IMR-90 (cell line): ENCODE data around the gene CDKN1A. TPM values are rescaled to one million over a fixed set of nuclear protein-coding genes. Genes with fewer than 3 reads are reported as not detected.

Source experiments
- ATAC-seq: fragments of 200-7000 bp; cut with Tn5 transposase; 2 replicates; pipeline ENCODE4 v1.9.1; 2020; ENCODE audit warnings: low read depth, mild to moderate bottlenecking, moderate library complexity
- BruUV-seq: library from RNA; stranded (reverse); fragments of 400-500 nt; replicated peaks from 2 replicates; lab custom pipeline; 2021; lab: Mats Ljungman, UMichigan
- CTCF ChIA-PET: fragments of 300-600 bp; formaldehyde crosslinking; extraction: SDS; loops from one replicate; lab custom pipeline; 2021; ENCODE audit warnings: antibody characterized with exemption; lab: Yijun Ruan, JAX
- POLR2A ChIA-PET: fragments of 300-600 bp; sonication (Branson Sonifier 250); formaldehyde crosslinking; loops from one replicate; lab custom pipeline; 2022; ENCODE audit warnings: antibody characterized with exemption; ENCODE audit not compliant: unreplicated experiment; lab: Charles Lee
- DNase-seq: peaks from one replicate; pipeline ENCODE4 v3.0.0; 2013
- H2AFZ ChIP-seq: replicated peaks from 2 replicates; pipeline ENCODE3; 2013; ENCODE audit warnings: low read length, mild to moderate bottlenecking; ENCODE audit not compliant: poor library complexity
- H2AK5ac ChIP-seq: 2 replicates; pipeline ENCODE4 v1.6.1; 2013; ENCODE audit warnings: low read depth, low read length, inconsistent platforms
- H2AK9ac ChIP-seq: replicated peaks from 2 replicates; pipeline ENCODE3; 2013; ENCODE audit warnings: mild to moderate bottlenecking, low read depth, low read length, moderate library complexity; ENCODE audit not compliant: poor library complexity
- H2BK120ac ChIP-seq: 2 replicates; pipeline ENCODE4 v1.6.1; 2013; ENCODE audit warnings: low read depth, low read length, inconsistent platforms
- H2BK15ac ChIP-seq: 3 replicates; pipeline ENCODE4 v1.6.1; 2013; ENCODE audit warnings: low read depth, low read length, inconsistent platforms
- H2BK20ac ChIP-seq: 2 replicates; pipeline ENCODE4 v1.6.1; 2013; ENCODE audit warnings: low read depth, mild to moderate bottlenecking, inconsistent platforms, low read length, moderate library complexity
- H2BK5ac ChIP-seq: 2 replicates; pipeline ENCODE4 v1.6.1; 2013; ENCODE audit warnings: mild to moderate bottlenecking, low read depth, low read length, inconsistent platforms; ENCODE audit not compliant: poor library complexity, severe bottlenecking
- H3K14ac ChIP-seq: replicated peaks from 2 replicates; pipeline ENCODE4 v1.6.1; 2013; ENCODE audit warnings: low read depth, low read length, inconsistent platforms
- H3K18ac ChIP-seq: 2 replicates; pipeline ENCODE4 v1.6.1; 2013; ENCODE audit warnings: low read depth, low read length, control low read depth
- H3K23ac ChIP-seq: 2 replicates; pipeline ENCODE4 v1.6.1; 2013; ENCODE audit warnings: low read depth, low read length, inconsistent platforms
- H3K27ac ChIP-seq: 2 replicates; pipeline ENCODE4 v1.5.1; 2013; ENCODE audit warnings: mild to moderate bottlenecking, control low read depth, low read length; ENCODE audit not compliant: insufficient read depth
- H3K27me3 ChIP-seq: 2 replicates; pipeline ENCODE4 v1.6.1; 2013; ENCODE audit warnings: low read length; ENCODE audit not compliant: control insufficient read depth, insufficient read depth
- H3K36me3 ChIP-seq: 2 replicates; pipeline ENCODE4 v1.6.1; 2013; ENCODE audit warnings: low read length, mixed read lengths; ENCODE audit not compliant: control insufficient read depth, insufficient read depth
- H3K4ac ChIP-seq: 2 replicates; pipeline ENCODE4 v1.6.1; 2013; ENCODE audit warnings: low read depth, low read length, inconsistent platforms
- H3K4me1 ChIP-seq: 2 replicates; pipeline ENCODE4 v1.6.1; 2013; ENCODE audit warnings: low read length, mixed read lengths; ENCODE audit not compliant: control insufficient read depth, insufficient read depth
- H3K4me2 ChIP-seq: 2 replicates; pipeline ENCODE4 v1.6.1; 2013; ENCODE audit warnings: low read depth, mild to moderate bottlenecking, control low read depth, low read length, moderate library complexity
- H3K4me3 ChIP-seq: 2 replicates; pipeline ENCODE4 v1.5.1; 2013; ENCODE audit warnings: low read depth, mild to moderate bottlenecking, control low read depth, low read length, moderate library complexity; ENCODE audit not compliant: insufficient read depth
- H3K56ac ChIP-seq: 2 replicates; pipeline ENCODE4 v1.6.1; 2013; ENCODE audit warnings: low read length, inconsistent platforms; ENCODE audit not compliant: insufficient read depth; ENCODE audit errors: extremely low read depth
- H3K79me1 ChIP-seq, 2 experiments: 2 replicates each; pipeline ENCODE4 v1.6.1; 2013; ENCODE audit warnings: low read length in 2 of 2, inconsistent platforms in 1 of 2, low read depth in 1 of 2
- H3K9ac ChIP-seq: 2 replicates; pipeline ENCODE4 v1.6.1; 2013; ENCODE audit warnings: low read depth, low read length, control low read depth
- H3K9me1 ChIP-seq: 2 replicates; pipeline ENCODE4 v1.6.1; 2013; ENCODE audit warnings: low read length, inconsistent platforms; ENCODE audit not compliant: insufficient read depth
- H3K9me3 ChIP-seq: 2 replicates; pipeline ENCODE4 v1.6.1; 2013; ENCODE audit warnings: low read length; ENCODE audit not compliant: control insufficient read depth, insufficient read depth
- H4K20me1 ChIP-seq: 2 replicates; pipeline ENCODE4 v1.6.1; 2013; ENCODE audit warnings: low read length, inconsistent platforms; ENCODE audit not compliant: insufficient read depth
- H4K5ac ChIP-seq: 2 replicates; pipeline ENCODE4 v1.6.1; 2013; ENCODE audit warnings: mild to moderate bottlenecking, low read depth, low read length, control low read depth
- H4K8ac ChIP-seq, 2 experiments: 2 replicates each; pipeline ENCODE4 v1.6.1; 2013; ENCODE audit warnings: low read depth in 2 of 2, low read length in 2 of 2, control low read depth in 1 of 2, inconsistent platforms in 1 of 2
- H4K91ac ChIP-seq: 2 replicates; pipeline ENCODE4 v1.6.1; 2013; ENCODE audit warnings: low read depth, low read length, inconsistent platforms; ENCODE audit not compliant: insufficient read depth
- BHLHE40 ChIP-seq: fragments of 150-350 bp; IDR thresholded peaks from 2 replicates; pipeline ENCODE4 v1.6.1; 2016; ENCODE audit warnings: mild to moderate bottlenecking, low read depth, low read length
- CEBPB ChIP-seq: IDR thresholded peaks from 2 replicates; pipeline ENCODE4 v1.6.1; 2012; ENCODE audit warnings: low read depth, low read length, improper control_type of control experiment
- CHD1 ChIP-seq: IDR thresholded peaks from 2 replicates; pipeline ENCODE4 v1.6.1; 2012; ENCODE audit warnings: low read depth, low read length, improper control_type of control experiment
- CTCF ChIP-seq: conservative IDR thresholded peaks from 2 replicates; pipeline ENCODE4 v1.5.1; 2012; ENCODE audit warnings: mild to moderate bottlenecking, low read depth, low read length, improper control_type of control experiment
- MAFK ChIP-seq: IDR thresholded peaks from 2 replicates; pipeline ENCODE4 v1.6.1; 2012; ENCODE audit warnings: low read depth, low read length, improper control_type of control experiment
- MAZ ChIP-seq: IDR thresholded peaks from 2 replicates; pipeline ENCODE4 v1.6.1; 2012; ENCODE audit warnings: low read depth, mild to moderate bottlenecking, low read length, improper control_type of control experiment, moderate library complexity, borderline replicate concordance
- MXI1 ChIP-seq: IDR thresholded peaks from 2 replicates; pipeline ENCODE4 v1.6.1; 2012; ENCODE audit warnings: low read depth, mild to moderate bottlenecking, low read length, moderate library complexity, borderline replicate concordance
- NFE2L2 ChIP-seq: fragments of 150-350 bp; IDR thresholded peaks from 2 replicates; pipeline ENCODE4 v1.6.1; 2016; ENCODE audit warnings: low read depth, mild to moderate bottlenecking, low read length
- POLR2A ChIP-seq: IDR thresholded peaks from 2 replicates; pipeline ENCODE4 v1.6.1; 2012; ENCODE audit warnings: mild to moderate bottlenecking, low read depth, low read length
- RAD21 ChIP-seq: IDR thresholded peaks from 2 replicates; pipeline ENCODE4 v1.6.1; 2012; ENCODE audit warnings: low read length, improper control_type of control experiment
- RCOR1 ChIP-seq: IDR thresholded peaks from 2 replicates; pipeline ENCODE4 v1.6.1; 2012; ENCODE audit warnings: mild to moderate bottlenecking, low read length, improper control_type of control experiment; ENCODE audit not compliant: insufficient replicate concordance
- RFX5 ChIP-seq: IDR thresholded peaks from 2 replicates; pipeline ENCODE4 v1.8.0; 2012; ENCODE audit warnings: low read depth, mild to moderate bottlenecking, low read length, moderate library complexity
- SMC3 ChIP-seq: fragments of 150-350 bp; IDR thresholded peaks from 2 replicates; pipeline ENCODE4 v1.6.1; 2016; ENCODE audit warnings: low read depth, mild to moderate bottlenecking, antibody characterized with exemption, low read length, moderate library complexity
- WGBS, 2 experiments: methylation state at CpG; one replicate each; pipeline versions ENCODE4 v1.1.5 to v1.1.7; 2013; ENCODE audit warnings: missing lambda C conversion rate in 2 of 2; ENCODE audit not compliant: insufficient read length in 1 of 2; ENCODE audit errors: extremely low coverage in 2 of 2; 5-methylcytosine and 5-hydroxymethylcytosine counted together
- dilution Hi-C: fragments of 300-500 bp; cut with HindIII; formaldehyde crosslinking; loops from one replicate; pipeline ENCODE4 v1.14.3; 2018; ENCODE audit warnings: low sequenced_read_pairs; ENCODE audit not compliant: unreplicated experiment
- in situ Hi-C: fragments of 300-500 bp; cut with MboI; formaldehyde crosslinking; loops from 3 replicates; pipeline ENCODE4 v1.14.3; 2019; ENCODE audit warnings: low sequenced_read_pairs, inconsistent platforms, mixed read lengths
- intact Hi-C: fragments of 100-400 bp; cut with micrococcal nuclease; formaldehyde crosslinking; loops from 2 replicates; pipeline ENCODE4 v1.10.0; 2022
- polyA plus RNA-seq, 3 experiments: library from polyadenylated mRNA; depleted of rRNA; stranded (reverse); fragments of >200 nt; gene quantifications; 2 replicates each; pipeline ENCODE4 v1.2.3, GENCODE V29; 2012; ENCODE audit warnings: low replicate concordance in 1 of 3
- total RNA-seq: library from RNA; depleted of rRNA; stranded (reverse); fragments of >200 nt; gene quantifications from 2 replicates; pipeline ENCODE4 v1.2.3, GENCODE V29; 2012
- TF ChIP-seq, protein P1 (sequence below): fragments of 150-350 bp; IDR thresholded peaks from 2 replicates; pipeline ENCODE4 v1.6.1; 2016; ENCODE audit warnings: low read depth, mild to moderate bottlenecking, low read length, moderate library complexity, borderline replicate concordance

Gene CDKN1A
- total and polyA plus RNA-seq, 2 of the 4 experiments (the other 2 are of a cell fraction), result 155 to 576 TPM

- no peak overlapping the region for H2BK20ac ChIP-seq
- no peaks in the 10 kb centered on the region for H3K9me3 ChIP-seq
- dilution Hi-C loops (no loop called here), intact Hi-C loops (no loop called here), in situ Hi-C loops (no loop called here)
- H3K14ac ChIP-seq, result no peak overlapping the region
- H4K91ac ChIP-seq, result no peak overlapping the region
- TF ChIP-seq MAZ, result no peak
- TF ChIP-seq BHLHE40, result no peak
- TF ChIP-seq CEBPB, result no peak
- TF ChIP-seq MXI1, result no peak
- no peak for TF ChIP-seq MAFK
- no peak for TF ChIP-seq NFE2L2
- TF ChIP-seq RFX5, result no peak
- TF ChIP-seq CHD1, result no peak
- no peak for TF ChIP-seq CTCF
- no peak for TF ChIP-seq RCOR1
- TF ChIP-seq, protein P1, sequence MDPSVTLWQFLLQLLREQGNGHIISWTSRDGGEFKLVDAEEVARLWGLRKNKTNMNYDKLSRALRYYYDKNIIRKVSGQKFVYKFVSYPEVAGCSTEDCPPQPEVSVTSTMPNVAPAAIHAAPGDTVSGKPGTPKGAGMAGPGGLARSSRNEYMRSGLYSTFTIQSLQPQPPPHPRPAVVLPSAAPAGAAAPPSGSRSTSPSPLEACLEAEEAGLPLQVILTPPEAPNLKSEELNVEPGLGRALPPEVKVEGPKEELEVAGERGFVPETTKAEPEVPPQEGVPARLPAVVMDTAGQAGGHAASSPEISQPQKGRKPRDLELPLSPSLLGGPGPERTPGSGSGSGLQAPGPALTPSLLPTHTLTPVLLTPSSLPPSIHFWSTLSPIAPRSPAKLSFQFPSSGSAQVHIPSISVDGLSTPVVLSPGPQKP, result no peak
- TF ChIP-seq RAD21, result no peak
- no peak for TF ChIP-seq POLR2A
- no peak for TF ChIP-seq SMC3
- H4K5ac ChIP-seq, result no peak overlapping the region
- CTCF ChIA-PET, result interaction anchor here (0.6 kb wide), 1 partner anchor 183 kb away, joined by 3 read pairs; no protein-coding TSS in a partner anchor
- no peak overlapping the region for H4K8ac ChIP-seq
- no peak overlapping the region for H3K27ac ChIP-seq
- H3K36me3 ChIP-seq, result no peaks in the 10 kb centered on the region
- no peak for DNase-seq
- H3K9ac ChIP-seq, result no peak overlapping the region
- no peak overlapping the region for H2BK5ac ChIP-seq
- H3K4ac ChIP-seq, result no peak overlapping the region
- 73% methylated on average over 5 of the region's 15 CpGs; no CpG with 5 or more reads in 1 of the 2 experiments for WGBS, 2 experiments
- peaks cover 9% of the 10 kb centered on the region for H3K4me1 ChIP-seq
- no peak overlapping the region for H2BK15ac ChIP-seq
- H3K56ac ChIP-seq, result no peak overlapping the region
- H3K4me2 ChIP-seq, result no peak overlapping the region
- no peak overlapping the region for H3K18ac ChIP-seq
- no peaks in the 10 kb centered on the region for H4K20me1 ChIP-seq
- no peak for ATAC-seq
- H2AK9ac ChIP-seq, result no peak overlapping the region
- H3K79me1 ChIP-seq, result no peaks in the 10 kb centered on the region
- no peak overlapping the region for H3K4me3 ChIP-seq
- no TSS peak for BruUV-seq
- H2AK5ac ChIP-seq, result no peak overlapping the region
- H3K23ac ChIP-seq, result no peak overlapping the region
- POLR2A ChIA-PET, result no interaction called here
- H3K9me1 ChIP-seq, result no peaks in the 10 kb centered on the region; the same call in 1 of the 2 replicates
- no peak overlapping the region for H2BK120ac ChIP-seq
- peaks cover 2% of the 10 kb centered on the region; the same call in 1 of the 2 replicates for H3K27me3 ChIP-seq
- H2AFZ ChIP-seq, result no peak overlapping the region
Measured at GRCh38 chr6:36730424-36731380, 52.2 kb downstream of the CDKN1A start.
